Measurements from ENCODE around the gene PKN1.
"Not testable (repeated sequence)": the region's sequence is repeated elsewhere in the genome, so short reads cannot be mapped to it uniquely, and the experiment has no call there.

The PKN1 gene

DNA sequence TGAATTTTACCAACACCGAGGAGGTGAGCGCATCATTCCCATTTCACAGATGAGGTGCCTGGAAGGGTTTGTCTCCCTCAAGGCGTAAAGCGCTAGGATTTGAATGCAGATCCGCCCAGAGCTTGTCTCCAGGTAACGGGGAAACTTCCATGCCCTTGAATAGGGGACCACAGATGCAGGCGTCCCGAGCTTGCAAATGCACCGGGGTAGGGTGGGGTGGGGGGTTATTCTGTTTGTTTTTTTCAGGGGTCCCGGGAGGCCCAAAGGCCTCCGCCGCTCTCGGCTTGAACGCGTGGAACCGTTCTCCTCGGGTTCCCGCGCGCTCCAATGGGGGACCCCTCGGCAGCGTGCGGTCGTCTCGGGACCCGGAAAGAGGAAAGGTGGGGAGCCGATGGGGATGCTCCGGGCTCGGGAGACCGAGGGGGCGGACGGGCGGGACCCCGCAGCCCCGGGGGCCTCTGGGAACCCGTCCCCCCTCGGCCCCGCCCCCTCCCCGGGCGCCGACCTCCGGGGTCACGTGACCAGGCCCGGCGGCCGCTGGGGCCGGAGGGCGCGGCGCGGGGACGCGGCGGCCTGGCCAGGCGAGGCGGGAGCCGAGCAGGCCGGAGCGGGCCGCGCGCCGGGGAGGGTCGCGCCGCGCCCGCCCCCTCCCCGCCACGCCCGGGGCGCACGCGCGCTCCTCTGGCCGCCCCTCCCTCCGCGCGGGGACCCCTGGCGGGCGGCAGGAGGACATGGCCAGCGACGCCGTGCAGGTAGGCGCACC lies at the start of gene PKN1:
Gene PKN1 (plus strand): TSS at position 516 of the 763 bp plus-strand sequence. CDS start 216 bp downstream, at position 732.
- peak; percentile 57 for DNase-seq

DNA sequence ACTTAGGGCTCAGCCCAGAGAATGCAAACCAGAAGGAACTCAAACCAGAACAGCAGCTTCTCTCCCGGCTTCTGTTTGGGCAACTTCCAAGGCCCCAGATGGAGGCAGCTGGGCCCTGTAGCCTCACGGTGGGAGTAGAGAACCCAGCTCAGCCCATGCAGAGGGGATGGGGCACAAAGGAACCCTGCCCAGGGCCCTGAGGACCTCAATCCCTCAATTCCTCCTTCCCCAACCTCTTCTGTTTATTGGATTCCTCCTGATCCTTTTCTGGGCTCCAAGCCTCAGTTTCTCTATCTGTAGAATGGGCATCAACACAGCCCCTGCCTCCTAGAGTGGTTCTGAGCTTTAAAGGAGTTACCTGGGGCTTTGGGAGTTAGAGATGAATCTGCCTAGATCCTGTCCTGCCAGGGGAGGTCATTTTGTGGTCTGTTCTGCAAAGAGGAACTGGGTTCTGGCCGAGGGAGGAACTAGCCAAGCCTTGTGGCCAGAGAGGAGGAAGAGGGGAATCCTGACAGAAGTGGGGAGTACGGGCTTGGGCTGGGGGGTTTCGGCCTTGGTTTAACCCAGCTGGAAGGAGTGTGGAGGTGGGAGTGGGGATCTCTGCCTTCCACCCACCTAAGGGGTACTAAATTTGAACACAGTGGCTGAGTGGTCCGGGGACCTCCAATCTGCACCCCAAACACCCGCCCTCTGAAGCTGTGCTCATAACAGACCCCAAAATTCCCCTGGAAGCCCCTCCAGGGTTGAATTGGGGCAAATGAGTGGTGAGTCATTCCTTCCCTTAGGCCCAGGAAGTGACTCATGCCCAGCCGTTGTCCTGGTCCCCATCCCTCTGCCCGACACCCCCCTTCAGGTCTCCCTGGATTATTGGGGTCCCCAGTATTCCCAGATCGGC lies 49.2 kb upstream of the PKN1 start:
- peak; percentile 66 for DNase-seq

GRCh38 chr19:14385492-14385891 lies 47.6 kb upstream of the PKN1 start:
- peak; percentile 35 for DNase-seq

- DNase-seq = no peak
These were observed 42.6 kb upstream of the PKN1 start for GRCh38 chr19:14390548-14390947.

DNA sequence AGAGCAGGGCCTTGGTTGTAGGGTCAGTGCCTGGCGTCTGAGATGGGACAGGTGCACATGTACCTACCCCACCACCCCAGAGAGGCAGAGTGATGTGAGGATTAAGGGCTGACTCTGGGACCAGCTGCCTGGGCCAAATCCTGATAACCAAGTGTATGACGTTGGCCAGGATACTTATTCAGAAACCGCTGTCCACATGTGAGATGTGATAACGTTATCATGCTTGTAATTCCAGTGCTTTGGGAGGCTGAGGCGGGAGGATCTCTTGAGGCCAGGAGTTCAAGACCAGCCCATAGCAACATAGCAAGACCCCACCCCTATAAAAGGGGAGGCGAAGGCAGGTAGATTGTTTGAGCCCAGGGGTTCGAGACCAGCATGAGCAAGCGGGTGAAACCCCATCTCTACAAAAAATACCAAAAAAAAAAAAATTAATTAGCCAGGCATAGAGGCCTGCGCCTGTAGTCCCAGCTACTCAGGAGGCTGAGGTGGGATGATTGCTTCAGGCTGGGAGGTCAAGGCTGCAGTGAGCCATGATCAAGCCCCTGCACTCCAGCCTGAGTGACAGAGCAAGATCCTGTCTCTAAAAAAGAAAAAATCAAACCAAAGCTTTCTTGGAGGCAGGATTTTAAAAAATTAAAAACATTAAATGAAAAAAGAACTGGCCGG lies 41.8 kb upstream of the PKN1 start:
- DNase-seq = no peak

DNA sequence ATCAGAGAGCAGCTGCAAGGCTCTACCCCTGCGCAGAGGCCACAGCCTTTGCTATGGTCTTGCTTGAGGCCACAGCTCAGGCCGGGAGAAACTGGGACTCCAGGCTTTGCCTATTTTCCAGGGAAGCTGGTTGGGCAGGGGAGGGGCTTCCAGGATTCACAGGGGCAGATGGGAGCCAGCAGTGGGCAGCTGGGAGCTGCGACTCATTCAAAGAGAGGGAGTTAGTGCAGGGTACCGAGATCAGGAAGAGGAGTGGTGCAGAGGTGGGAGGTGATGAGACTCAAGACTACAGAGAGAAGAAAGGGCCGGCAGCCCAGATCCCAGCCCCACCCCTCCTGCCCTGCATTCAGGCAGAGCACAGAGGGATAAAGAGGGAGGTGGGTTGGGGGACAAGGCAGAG lies 39.8 kb upstream of the PKN1 start:
- DNase-seq = no peak

DNA sequence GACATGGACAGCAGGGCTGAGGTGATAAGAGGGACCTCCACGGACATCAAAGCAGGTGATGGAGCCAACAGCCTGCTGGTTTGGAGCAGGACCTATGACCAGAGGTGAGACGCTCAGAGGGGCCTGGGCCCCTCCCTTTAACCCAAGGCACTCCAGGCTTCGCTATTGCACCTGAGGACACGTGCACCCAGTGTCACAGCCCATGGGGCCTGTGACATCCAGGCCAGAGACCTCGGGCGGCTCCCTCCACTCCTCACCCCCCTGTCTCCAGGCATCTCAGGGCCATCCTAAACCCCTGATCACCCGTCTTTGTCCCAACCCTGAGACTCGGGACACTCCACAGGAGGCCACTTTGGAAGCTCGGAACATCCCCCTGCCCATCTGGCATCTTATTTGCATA lies 38.9 kb upstream of the PKN1 start:
- DNase-seq = peak; percentile 1

DNA sequence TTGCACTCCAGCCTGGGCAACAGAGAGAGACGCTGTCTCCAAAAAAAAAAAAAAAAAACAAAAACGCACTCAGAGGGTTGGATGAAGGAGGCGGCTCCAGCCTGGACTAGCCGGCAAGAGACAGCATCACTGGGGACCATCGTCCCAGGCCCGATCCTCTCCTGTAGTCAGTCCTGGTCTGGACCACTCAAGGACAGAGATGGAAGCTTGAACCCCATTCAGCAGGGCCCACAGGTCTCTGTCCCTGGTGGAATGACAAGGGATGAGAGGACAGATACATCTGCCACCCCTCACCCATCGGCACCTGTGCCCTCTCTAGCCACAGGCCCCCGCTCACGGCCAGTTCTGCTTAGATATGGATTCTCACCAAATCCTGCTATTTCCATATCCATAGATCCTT lies 37.8 kb upstream of the PKN1 start:
- no peak for DNase-seq

DNA sequence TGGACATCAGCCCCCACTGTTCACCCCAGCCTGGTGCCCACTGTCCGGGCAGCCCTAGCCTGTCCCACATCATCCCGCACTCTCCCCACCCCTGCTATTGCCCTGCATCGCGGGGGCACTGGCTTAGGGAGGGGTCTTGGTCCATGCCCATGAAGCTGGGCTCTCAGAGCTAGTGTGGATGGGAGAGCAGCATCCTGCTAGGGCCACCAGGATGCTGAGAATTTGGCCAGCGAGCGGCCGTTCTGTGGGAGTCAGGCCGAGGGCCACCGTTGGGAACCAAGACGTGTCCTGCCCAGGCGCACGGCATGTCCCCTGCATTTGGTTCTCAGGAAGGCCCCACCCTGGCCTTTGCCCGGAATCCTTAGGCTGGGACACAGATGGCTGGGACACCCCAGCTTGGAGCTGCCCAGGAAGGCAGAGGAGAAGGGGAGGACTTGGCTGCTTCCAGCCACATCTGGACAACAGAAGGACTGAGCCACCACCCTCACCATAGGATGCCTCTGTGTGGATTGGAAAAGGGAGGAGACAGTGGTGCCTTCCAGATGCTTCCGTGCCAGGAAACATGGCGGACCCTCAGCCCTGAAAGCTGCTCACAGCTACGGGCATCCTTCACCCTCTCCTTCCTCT lies 37.3 kb upstream of the PKN1 start:
- DNase-seq = no peak

DNA sequence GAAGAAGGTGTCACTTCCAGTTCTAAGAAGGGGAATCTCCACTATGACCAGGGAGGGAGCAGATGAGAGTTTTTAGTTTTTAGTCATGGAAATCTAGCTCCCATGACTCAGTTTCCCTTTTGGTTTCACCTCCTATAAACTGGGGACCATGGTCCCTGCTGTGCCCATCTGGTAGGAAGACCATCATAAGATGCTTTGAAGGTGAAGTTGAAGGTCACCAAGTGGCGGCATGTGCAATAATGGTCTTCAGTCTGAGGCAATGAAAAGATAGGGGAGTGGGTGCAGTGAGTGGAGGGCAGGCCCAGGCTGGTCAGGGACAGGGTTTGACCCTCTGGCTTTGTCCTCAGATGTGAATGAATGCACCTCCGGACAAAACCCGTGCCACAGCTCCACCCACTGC lies 36.4 kb upstream of the PKN1 start:
- DNase-seq = not testable (repeated sequence)

- not testable (repeated sequence) for DNase-seq
These were observed 35.9 kb upstream of the PKN1 start for GRCh38 chr19:14397168-14397567.

GRCh38 chr19:14400951-14401431 lies 32.1 kb upstream of the PKN1 start:
- DNase-seq = peak; percentile 4

DNA sequence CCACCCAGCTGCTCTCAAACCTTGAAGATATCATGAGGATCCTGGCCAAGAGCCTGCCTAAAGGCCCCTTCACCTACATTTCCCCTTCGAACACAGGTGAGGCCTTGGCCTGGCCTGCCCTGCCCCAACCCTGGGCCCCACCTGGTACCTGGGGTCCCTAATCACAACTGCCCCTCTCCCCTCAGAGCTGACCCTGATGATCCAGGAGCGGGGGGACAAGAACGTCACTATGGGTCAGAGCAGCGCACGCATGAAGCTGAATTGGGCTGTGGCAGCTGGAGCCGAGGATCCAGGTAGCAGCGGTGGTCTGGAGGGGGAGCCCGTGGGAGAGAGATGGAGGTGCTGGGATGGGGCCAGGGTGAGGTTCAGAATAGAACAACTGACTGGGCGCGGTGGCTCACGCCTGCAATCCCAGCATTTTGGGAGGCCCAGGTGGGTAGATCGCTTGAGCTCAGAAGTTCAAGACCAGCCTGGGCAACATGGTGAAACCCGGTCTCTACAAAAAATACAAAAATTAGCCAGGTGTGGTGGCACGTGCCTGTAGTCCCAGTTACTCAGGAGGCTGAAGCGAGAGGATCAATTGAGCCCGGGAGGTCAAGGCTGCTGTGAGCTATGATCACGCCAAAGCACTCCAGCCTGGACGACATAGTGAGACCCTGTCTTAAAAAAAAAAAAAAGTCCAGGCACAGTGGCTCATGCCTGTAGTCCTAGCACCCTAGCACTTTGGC lies 31.5 kb upstream of the PKN1 start:
- no peak for DNase-seq

GRCh38 chr19:14402332-14403144 lies 30.6 kb upstream of the PKN1 start:
- DNase-seq = no peak

DNA sequence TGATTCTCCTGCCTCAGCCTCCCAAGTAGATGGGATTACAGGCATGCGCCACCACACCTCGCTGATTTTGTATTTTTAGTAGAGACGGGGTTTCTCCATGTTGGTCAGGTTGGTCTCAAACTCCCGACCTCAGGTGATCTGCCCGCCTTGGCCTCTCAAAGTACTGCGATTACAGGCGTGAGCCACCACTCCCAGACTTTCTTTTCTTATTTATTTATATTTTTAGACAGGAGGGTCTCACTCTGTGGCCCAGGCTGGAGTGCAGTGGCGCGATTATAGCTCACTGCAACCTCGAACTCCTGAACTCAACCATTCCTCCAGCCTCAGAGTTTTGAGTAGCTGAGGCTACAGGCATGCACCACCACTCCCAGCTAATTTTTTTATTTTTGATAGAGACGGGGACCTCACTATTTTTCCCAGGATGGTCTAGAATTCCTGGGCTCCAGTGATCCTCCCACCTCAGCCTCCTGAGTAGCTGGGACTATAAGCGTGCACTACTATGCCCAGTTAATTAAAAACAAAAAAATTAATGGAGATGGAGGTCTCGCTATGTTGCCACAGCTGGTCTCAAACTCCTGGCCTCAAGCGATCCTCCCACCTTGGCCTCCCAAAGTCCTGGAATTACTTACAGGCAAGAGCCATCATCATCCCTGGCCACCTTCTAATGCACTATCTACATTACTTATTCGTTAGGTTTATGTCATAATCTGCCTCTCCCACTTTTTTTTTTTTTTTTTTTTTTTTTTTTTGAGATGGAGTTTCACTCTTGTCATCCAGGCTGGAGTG lies 29.8 kb upstream of the PKN1 start:
- DNase-seq = not testable (repeated sequence)

- no peak for DNase-seq
These were observed 28.8 kb upstream of the PKN1 start for GRCh38 chr19:14404312-14404711.

DNA sequence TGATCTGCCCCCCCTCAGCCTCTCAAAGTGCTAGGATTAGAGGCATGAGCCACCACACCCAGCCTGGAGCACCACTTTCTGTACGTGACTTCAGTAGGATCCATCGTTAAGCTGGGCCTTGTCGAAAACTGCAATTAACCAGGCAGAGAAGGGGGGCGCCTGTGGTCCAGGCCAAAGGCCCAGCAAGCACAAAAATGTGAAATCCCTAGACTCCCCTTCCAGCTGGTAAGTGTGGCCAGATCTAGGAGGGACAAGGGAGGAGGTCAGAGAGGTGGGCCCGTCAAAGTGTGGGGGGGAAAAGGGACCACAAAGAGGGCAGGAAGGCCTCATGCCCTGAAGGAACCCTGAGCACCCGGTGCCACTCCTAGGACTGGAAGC lies 27.7 kb upstream of the PKN1 start:
- peak; percentile 10 for DNase-seq

- peak; percentile 89 for DNase-seq
These were observed 27.1 kb upstream of the PKN1 start for GRCh38 chr19:14405758-14406644.
